Gastrocnemius medialis (tissue), 4 donors: Measurements from ENCODE around the gene RBX1.

Experiments
- POLR2A ChIP-seq, 2 donors: fragments of 450-650 bp; IDR thresholded peaks; one replicate each; pipeline ENCODE4 v1.6.1; 2017; ENCODE audit warnings: antibody characterized with exemption in 2 of 2, mild to moderate bottlenecking in 2 of 2, moderate library complexity in 2 of 2
- TF ChIP-seq, protein P1 (sequence below), 5 experiments: fragments of 450-650 bp in 3 of 5; fragments of 200-600 bp in 2 of 5; sonication (generic) in 2 of 5; IDR thresholded peaks in 4 of 5; conservative IDR thresholded peaks in 1 of 5; 1 replicate in 4 of 5; 2 replicates in 1 of 5; pipeline ENCODE4 v1.5.1; 2016 to 2019; ENCODE audit warnings: antibody characterized with exemption in 5 of 5, mild to moderate bottlenecking in 3 of 5, moderate library complexity in 3 of 5

DNA sequence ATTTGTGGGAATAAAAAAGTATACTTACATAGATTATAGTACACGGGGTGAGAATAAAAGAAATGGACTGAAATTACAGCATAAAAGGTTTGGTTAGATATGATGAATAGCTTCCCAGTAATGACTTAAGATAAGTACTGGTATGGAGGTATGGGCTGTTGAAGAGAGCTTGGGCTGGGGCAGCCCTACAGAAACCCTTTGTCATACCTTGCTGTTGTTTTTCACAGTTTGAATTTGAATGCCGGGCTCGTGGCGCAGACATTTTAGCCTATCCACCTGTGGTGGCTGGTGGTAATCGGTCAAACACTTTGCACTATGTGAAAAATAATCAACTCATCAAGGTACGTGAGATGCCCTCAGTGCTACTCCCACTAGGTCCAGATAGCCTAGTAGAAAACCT lies 42.3 kb upstream of the RBX1 start:
- TF ChIP-seq, protein P1, sequence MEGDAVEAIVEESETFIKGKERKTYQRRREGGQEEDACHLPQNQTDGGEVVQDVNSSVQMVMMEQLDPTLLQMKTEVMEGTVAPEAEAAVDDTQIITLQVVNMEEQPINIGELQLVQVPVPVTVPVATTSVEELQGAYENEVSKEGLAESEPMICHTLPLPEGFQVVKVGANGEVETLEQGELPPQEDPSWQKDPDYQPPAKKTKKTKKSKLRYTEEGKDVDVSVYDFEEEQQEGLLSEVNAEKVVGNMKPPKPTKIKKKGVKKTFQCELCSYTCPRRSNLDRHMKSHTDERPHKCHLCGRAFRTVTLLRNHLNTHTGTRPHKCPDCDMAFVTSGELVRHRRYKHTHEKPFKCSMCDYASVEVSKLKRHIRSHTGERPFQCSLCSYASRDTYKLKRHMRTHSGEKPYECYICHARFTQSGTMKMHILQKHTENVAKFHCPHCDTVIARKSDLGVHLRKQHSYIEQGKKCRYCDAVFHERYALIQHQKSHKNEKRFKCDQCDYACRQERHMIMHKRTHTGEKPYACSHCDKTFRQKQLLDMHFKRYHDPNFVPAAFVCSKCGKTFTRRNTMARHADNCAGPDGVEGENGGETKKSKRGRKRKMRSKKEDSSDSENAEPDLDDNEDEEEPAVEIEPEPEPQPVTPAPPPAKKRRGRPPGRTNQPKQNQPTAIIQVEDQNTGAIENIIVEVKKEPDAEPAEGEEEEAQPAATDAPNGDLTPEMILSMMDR (IDR thresholded peaks at IDR 0.05 in 4 of 5, conservative IDR thresholded peaks at IDR 0.05 in 1 of 5), result no peak
- no peak for TF ChIP-seq POLR2A (IDR thresholded peaks at IDR 0.05)
